ENCODE results near the gene GMEB2.

GMEB2 gene

DNA sequence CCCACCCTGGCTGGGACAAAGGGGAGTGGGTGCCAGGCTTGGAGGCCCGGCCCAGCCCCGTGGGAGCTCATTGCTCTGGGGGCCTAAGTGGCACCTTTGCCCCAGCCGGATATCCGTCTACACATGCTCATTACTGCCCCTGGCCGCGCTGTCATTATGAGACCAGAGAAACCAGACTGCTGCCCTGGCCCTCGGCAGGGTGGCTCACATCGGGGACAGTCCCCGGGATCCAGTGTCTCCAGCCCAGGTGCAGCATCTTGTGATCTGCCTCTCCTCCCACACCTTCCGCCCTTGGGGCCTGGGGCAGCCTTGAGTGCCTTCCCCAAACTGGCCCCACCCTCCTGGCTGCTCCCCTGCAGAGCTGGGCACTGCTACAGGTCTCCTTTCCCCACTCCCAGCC is 84.2 kb downstream of the GMEB2 start:
- DNase-seq = no peak

DNA sequence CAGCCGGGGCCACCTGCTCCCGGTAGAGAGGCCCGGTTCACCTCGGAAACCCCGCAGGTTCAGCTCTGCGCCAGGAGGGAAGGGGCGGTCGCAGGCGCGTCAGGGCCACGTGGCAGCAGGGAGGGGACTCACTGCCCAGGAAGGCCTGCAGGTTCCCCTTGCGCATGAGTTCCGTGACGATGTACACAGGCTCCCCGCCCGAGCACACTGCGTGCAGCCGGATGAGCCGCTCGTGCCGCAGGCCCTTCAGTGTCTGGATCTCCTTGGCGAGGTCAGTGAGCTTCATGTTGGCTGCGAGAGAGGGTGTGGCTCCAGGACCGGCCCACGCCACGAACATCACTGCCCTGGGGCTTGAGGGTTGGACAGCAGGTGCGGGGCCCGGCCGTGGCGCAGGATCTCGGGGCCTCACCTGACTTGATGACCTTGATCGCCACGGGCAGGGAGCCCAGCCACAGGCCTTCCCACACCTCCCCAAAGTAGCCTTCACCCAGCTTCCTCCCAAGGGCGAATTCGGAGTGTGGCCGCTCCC is 84.8 kb downstream of the GMEB2 start:
- no peak for DNase-seq

DNA sequence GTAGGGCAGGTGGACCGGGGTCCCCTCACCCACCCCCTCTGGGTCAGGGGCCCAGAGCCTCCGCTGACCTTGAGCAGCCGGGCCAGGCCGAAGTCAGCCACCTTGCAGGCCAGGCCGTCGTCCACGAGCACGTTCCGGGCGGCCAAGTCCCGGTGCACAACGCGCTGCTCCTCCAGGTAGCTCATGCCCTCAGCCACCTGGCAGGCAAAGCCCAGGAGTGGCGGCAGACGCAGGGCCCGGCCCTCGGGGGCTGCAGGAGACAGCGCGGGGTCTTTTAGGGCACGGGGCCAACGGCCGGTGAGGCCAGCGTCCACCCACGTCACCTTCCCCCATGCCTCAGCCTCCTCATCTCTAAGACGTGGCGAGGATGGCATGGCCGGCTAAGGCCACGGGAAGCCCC is 85.5 kb downstream of the GMEB2 start:
- no peak for DNase-seq

DNA sequence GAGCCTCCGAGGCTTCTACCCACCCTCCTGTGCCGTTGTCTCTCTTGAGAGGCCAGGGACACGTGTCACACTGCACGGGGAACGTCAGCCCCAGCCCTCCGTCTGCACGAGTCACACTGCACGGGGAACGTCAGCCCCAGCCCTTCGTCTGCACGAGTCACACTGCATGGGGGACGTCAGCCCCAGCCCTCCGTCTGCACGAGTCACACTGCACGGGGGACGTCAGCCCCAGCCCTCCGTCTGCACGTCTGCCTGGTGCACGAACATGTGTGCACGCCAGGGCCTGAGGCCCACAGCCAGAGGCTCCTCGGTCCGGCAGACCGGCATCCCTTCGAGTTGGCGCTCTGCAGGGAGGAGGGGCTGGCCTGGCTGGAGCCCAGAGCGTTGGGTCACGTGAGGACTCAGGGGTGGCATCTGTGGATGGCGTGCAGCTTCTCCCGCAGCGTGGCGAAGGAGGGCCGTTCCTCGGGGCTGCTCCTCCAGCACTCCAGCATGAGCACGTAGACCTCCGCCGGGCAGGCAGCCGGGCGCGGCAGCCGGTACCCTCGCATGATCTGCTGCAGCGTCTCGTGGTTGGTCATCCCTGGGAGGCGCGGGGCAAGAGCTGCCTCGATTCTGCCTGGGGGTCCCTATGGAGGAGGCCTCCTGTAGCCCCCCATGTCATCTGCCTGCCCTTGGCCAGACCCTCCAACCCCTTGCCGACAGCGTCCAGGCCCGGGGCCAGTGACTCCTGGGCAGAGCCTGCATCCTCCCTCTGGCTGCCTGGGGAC is 86.3 kb downstream of the GMEB2 start:
- DNase-seq = no peak

DNA sequence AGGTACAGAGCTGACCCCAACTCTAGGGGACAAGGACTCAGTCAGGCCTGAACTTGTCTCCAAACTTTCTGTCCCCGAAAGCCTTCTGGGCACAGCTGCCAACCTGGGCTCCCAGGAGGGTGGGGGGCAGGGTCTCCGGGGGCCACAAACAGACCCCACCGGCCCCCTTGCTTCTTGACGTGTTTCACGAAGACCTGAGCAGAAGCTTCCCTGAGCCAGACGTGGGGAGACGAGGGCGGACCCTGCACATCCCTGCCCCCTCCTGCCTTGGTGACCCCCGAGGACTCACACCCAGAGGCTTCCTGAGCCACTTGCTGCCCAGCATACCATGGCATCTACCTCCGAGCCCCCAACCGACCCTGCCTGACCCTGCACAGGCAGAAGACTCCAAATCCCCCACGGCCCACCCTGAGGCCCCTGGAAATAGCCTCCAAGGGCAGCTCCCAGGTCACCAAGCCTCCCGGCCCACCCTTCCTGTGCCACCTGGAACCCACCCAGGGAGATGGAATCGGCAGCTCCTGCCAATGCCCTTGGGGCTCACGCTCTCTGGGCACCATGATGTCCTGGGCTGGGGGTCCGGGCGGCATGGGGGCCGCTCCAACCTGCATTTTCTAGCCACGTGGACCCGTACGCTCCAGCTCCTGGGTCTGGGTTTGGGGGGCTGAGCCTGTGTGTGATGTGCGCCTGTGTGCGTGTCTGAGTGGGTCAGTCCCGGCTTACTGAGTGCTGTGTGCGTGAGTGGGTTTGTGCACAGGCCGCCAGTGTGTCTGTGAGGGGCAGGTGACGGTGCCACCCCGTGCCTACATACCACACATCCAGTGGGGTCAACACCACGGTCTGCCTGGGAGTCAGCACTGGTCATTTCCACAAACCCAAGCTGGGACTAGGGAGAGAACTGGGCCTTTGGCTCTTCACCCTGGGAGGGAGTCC is 87.2 kb downstream of the GMEB2 start:
- no peak for DNase-seq

DNA sequence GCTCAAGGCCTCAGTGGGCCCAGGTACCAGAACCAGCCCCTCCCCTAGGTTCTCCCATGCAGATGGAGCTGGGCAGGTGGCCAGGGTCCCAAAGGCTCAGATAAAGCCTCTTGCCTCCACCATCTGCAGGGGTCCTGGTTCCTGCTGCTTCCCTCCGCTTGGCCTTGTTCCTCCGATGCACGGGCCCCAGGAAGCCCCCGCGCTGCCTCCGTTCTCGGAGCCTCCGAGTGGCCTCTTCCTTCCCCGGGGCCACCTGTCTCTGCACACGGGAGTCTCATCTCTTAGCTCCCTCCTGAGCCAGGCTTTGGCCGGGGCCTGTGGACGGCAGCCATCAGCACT is 87.8 kb downstream of the GMEB2 start:
- no peak for DNase-seq

DNA sequence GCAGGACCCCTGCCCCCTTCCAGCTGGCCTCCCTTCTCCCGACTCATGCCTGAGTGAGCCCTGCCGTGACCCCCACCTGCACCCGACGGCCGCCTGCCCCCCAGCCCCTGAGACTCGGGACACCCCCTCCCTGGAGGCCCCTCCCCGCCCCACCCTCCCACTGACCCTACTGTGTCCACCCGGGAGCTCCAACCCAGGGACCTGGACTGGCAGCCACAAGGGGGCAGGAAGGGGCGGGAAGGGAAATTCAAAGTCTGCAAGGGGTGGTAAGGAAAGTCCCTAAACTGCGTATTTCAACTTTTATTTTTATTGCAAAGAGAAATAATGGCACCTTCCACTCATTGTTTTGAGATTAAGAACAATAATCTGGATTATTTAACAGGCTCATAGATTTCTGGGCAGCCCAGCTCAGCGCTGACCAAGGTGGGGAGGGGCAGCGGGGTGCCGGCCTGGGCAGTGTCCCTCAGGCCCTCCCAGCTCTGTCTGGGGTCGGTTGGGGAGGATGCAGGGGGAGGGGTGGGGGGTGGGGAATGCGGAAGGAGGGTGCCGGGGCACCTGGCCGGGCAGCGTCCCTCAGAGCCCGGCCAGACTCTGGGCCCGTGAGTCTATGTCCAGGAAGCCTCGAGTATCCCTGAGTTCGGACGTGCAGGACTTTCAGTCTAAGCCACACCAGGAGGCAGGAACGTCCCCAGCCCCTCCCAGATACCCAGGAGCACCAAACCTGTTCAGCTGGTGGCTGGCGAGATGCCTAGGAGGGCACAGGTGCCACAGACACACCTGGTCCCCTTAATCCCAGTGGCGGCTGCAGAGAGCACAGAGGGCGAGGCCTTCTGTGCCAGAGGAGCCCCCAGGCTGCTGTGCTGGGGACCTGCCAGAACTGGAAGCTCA is 88.5 kb downstream of the GMEB2 start:
- peak in 1 of 4 experiments; percentile 42 for DNase-seq
